ENCODE results near the gene UFC1.
"Not testable (repeated sequence)": the region's sequence is repeated elsewhere in the genome, so short reads cannot be mapped to it uniquely, and the experiment has no call there.

The UFC1 gene

GRCh38 chr1:161153682-161154337 lies at the start of gene UFC1:
Gene UFC1 (plus strand): TSS chr1:161153978. CDS start chr1:161153998, 20 bp downstream.
- DNase-seq (ENCODE audit: low read depth, low spot score) = peak; percentile 54

DNA sequence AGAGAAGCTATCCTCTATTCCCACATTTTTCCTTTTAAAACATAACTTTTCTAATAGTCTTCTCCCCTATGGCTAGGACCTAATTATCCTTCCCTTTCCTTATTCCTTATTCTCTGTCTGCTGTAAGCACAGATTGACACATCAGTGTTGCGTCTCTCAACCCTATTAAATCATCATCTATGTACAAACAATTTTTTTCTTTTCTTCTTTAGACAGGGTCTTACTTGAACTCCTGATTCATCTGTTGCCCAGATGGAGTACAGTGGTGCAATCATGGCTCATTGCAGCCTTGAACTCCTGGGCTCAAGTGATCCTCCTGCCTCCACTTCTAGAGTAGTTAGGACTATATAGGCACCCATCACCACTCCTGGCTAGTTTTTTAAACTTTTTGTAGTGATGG lies 47.3 kb upstream of the UFC1 start:
- DNase-seq (ENCODE audit: low read depth, low spot score) = no peak

GRCh38 chr1:161111117-161111516 lies 42.7 kb upstream of the UFC1 start:
- DNase-seq (ENCODE audit: low read depth, low spot score) = no peak

- DNase-seq (ENCODE audit: low read depth, low spot score) = no peak
Measured at GRCh38 chr1:161111527-161111926, 42.3 kb upstream of the UFC1 start.

GRCh38 chr1:161113915-161114314 lies 39.9 kb upstream of the UFC1 start:
- DNase-seq (ENCODE audit: low read depth, low spot score) = no peak

- no peak for DNase-seq (ENCODE audit: low read depth, low spot score)
Measured at GRCh38 chr1:161114556-161114955, 39.2 kb upstream of the UFC1 start.

- no peak for DNase-seq (ENCODE audit: low read depth, low spot score)
Measured at GRCh38 chr1:161115132-161115711, 38.6 kb upstream of the UFC1 start.

GRCh38 chr1:161115961-161116360 lies 37.8 kb upstream of the UFC1 start:
- not testable (repeated sequence) for DNase-seq (ENCODE audit: low read depth, low spot score)

GRCh38 chr1:161117759-161118581 lies 35.8 kb upstream of the UFC1 start, which contains the start of the genes NIT1 and PFDN2:
Gene NIT1 (plus strand): TSS chr1:161118105. CDS start chr1:161118177, 72 bp downstream.
Gene PFDN2 (minus strand): TSS chr1:161118037. CDS start chr1:161118026, 11 bp downstream.
- DNase-seq (ENCODE audit: low read depth, low spot score) = peak; percentile 66

DNA sequence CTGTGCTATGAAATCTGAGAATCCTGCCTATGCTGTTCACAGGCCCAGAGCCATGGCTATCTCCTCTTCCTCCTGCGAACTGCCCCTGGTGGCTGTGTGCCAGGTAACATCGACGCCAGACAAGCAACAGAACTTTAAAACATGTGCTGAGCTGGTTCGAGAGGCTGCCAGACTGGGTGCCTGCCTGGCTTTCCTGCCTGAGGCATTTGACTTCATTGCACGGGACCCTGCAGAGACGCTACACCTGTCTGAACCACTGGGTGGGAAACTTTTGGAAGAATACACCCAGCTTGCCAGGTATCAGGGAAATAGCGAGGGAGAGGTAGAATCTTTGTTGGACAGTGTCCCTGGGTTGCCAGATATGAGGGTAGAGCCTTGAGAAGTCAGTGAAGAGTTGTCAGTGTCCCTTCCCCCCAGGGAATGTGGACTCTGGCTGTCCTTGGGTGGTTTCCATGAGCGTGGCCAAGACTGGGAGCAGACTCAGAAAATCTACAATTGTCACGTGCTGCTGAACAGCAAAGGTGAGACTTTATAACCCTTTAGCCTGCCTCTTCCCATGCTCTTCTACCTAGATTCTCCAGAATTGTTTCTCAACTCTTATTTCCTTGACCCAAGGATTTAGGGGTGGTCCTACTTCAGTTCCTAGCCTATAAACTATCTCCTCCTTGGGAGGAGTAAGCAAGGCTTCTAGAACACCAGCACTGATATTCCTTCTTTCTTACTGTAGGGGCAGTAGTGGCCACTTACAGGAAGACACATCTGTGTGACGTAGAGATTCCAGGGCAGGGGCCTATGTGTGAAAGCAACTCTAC lies 34.5 kb upstream of the UFC1 start:
- peak; percentile 50 for DNase-seq (ENCODE audit: low read depth, low spot score)

- DNase-seq (ENCODE audit: low read depth, low spot score) = no peak
Measured at GRCh38 chr1:161121042-161121650, 32.6 kb upstream of the UFC1 start.

DNA sequence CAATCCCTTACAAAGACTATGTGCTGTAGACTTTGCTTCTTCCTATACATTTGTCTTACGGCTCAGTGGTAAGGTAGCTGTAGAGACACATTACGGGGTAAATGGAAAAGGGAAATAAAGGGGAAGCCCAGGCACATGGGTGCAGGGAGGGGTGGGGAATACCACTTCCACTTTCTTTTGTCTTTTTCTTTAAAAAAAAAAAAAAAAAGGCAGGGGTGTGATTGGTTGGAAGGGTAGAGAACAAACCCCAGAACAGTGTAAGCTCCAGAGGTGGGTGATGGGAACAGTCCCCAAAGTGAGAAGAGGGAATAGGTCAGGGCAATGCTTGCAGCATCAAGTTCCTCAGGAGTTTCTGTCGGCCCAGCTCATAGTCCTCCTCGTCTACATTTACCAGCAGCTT lies 31.9 kb upstream of the UFC1 start:
- DNase-seq (ENCODE audit: low read depth, low spot score) = no peak

DNA sequence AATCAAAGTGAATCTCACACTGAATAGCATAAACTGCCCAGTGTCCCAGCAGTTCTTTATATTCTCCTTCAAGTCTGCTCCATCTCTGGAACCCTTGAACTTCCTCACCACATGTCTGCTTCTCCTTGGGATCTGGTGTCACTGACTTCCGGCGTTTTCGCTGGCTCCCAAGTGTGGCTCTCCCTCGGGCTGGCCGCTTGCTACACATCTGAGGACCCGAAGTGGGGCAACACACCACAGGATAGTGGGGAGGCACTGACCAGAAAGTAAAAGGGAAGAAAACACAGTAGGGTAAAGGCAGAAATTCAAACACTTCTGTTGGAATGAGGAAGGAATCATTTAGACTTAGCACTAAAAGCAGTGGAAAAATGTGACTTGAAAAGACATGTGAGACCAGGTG lies 30.8 kb upstream of the UFC1 start:
- DNase-seq (ENCODE audit: low read depth, low spot score) = no peak

GRCh38 chr1:161127649-161128048 lies 26.1 kb upstream of the UFC1 start:
- no peak for DNase-seq (ENCODE audit: low read depth, low spot score)

GRCh38 chr1:161128591-161129420 lies 25.0 kb upstream of the UFC1 start:
- DNase-seq (ENCODE audit: low read depth, low spot score) = no peak

GRCh38 chr1:161130266-161130665 lies 23.5 kb upstream of the UFC1 start:
- DNase-seq (ENCODE audit: low read depth, low spot score) = no peak

- no peak for DNase-seq (ENCODE audit: low read depth, low spot score)
Measured at GRCh38 chr1:161131523-161132409, 22.0 kb upstream of the UFC1 start.

DNA sequence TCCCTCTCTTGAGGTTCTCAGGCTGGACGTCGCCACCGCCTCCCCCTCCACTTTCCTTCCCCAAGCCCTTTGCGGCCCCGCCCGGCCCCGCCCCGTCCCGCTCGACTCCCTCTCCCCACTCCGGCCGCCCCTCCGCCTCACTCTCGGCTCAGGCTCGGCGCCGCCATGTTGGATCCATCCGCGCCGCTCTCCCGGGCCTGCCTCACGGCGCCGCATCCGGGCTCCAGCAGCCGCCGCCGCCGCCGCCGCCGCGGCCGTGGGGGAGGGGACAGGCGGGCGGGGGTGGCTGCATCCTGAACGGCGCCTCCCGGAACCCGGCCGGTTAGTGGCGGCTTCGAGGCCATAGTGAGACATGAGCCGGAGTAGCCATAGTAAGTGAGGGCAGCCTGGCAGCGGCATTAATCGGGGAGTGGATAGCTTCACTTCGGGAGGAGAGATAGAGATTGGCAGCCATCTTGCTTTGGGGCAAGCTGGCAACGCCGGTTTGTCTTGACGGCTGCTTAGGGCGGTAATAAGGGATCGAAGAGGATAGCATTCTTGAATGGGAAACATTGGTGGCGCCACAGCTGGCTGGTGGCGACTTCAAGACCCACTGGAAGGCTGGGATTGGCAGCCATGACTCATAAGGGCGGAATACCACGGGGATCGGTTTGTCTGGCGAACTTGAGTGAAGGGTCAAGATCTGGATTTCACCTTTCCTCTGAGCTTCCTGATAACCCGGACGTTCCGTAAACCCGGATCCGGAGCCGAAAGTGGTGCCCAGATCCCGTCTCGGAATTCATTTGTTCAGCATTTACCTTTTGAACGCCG lies 21.2 kb upstream of the UFC1 start, which contains the start of gene DEDD:
DEDD (minus strand) TSS at position 258 of the 810 bp plus-strand sequence. CDS start 8,205 bp downstream, outside the sequence.
- peak; percentile 71 for DNase-seq (ENCODE audit: low read depth, low spot score)

All from activated naive CD8-positive, alpha-beta T cell treated with anti-CD3 and anti-CD28 coated beads, Interleukin-2, amount 50 U/mL, for 16 hours (primary cell).